CD14-positive monocyte (primary cell): ENCODE data around the gene RILP. TPM values are rescaled to one million over a fixed set of nuclear protein-coding genes. Genes with fewer than 3 reads are reported as not detected.
A peak's percentile ranks its signal among the peaks of the same experiment; 100 is the strongest.
"Not testable (repeated sequence)": the region's sequence is repeated elsewhere in the genome, so short reads cannot be mapped to it uniquely, and the experiment has no call there.

Experiments
- DNase-seq, 3 donors: peaks; one replicate each; pipeline ENCODE4 v3.0.0-alpha.2; 2011 to 2022
- H2AFZ ChIP-seq: 2 replicates; pipeline ENCODE4 v1.6.0; 2012; ENCODE audit warnings: mild to moderate bottlenecking, low read depth, low read length, inconsistent platforms; ENCODE audit not compliant: insufficient read depth, poor library complexity, severe bottlenecking
- H3K27ac ChIP-seq, 2 donors: 1 replicate in 1 of 2; 2 replicates in 1 of 2; pipeline ENCODE4 v1.5.1; 2012 to 2013; ENCODE audit warnings: low read length in 2 of 2, control low read depth in 1 of 2, inconsistent platforms in 1 of 2, low read depth in 1 of 2, mild to moderate bottlenecking in 1 of 2
- H3K27me3 ChIP-seq, 2 donors: one replicate each; pipeline versions ENCODE4 v1.6.0 to v1.6.1; 2011 to 2013; ENCODE audit warnings: low read length in 2 of 2; ENCODE audit not compliant: control insufficient read depth in 2 of 2, insufficient read depth in 2 of 2
- H3K36me3 ChIP-seq, 2 donors: replicated peaks in 1 of 2; 1 replicate in 1 of 2; 2 replicates in 1 of 2; pipeline versions ENCODE4 v1.5.1 to v1.6.1; 2012 to 2013; ENCODE audit warnings: low read length in 2 of 2, control low read depth in 1 of 2, inconsistent platforms in 1 of 2, mild to moderate bottlenecking in 1 of 2; ENCODE audit not compliant: insufficient read depth in 2 of 2, control insufficient read depth in 1 of 2
- H3K4me1 ChIP-seq, 2 donors: 1 replicate in 1 of 2; 2 replicates in 1 of 2; pipeline versions ENCODE4 v1.5.1 to v1.6.1; 2012 to 2013; ENCODE audit warnings: low read length in 2 of 2, control low read depth in 1 of 2, inconsistent platforms in 1 of 2, mild to moderate bottlenecking in 1 of 2, moderate library complexity in 1 of 2; ENCODE audit not compliant: insufficient read depth in 2 of 2, control insufficient read depth in 1 of 2
- H3K4me2 ChIP-seq: replicated peaks from 2 replicates; pipeline ENCODE3; 2012; ENCODE audit warnings: low read length, moderate library complexity, mild to moderate bottlenecking; ENCODE audit not compliant: poor library complexity, severe bottlenecking; ENCODE audit errors: extremely low read depth
- H3K4me3 ChIP-seq, 3 experiments: fragments of 200-600 bp in 1 of 3; sonication (generic) in 1 of 3; replicated peaks in 1 of 3; 1 replicate in 2 of 3; 2 replicates in 1 of 3; pipeline ENCODE4 v1.5.1; 2011 to 2013; ENCODE audit warnings: low read length in 3 of 3, mild to moderate bottlenecking in 3 of 3, control low read depth in 2 of 3, low read depth in 2 of 3, inconsistent platforms in 1 of 3, moderate library complexity in 1 of 3
- H3K79me2 ChIP-seq: 2 replicates; pipeline ENCODE4 v1.6.0; 2012; ENCODE audit warnings: mild to moderate bottlenecking, control low read depth, inconsistent platforms, low read length, moderate library complexity; ENCODE audit not compliant: insufficient read depth
- H3K9ac ChIP-seq: 2 replicates; pipeline ENCODE4 v1.6.0; 2017; ENCODE audit warnings: low read length, mild to moderate bottlenecking; ENCODE audit not compliant: insufficient read depth, poor library complexity, severe bottlenecking
- H3K9me3 ChIP-seq, 2 donors: replicated peaks in 1 of 2; 1 replicate in 1 of 2; 2 replicates in 1 of 2; pipeline versions ENCODE4 v1.5.1 to v1.6.1; 2012 to 2013; ENCODE audit warnings: low read length in 2 of 2, control low read depth in 1 of 2; ENCODE audit not compliant: control insufficient read depth in 1 of 2, insufficient read depth in 1 of 2
- H4K20me1 ChIP-seq: 2 replicates; pipeline ENCODE4 v1.6.0; 2012; ENCODE audit warnings: mild to moderate bottlenecking, low read length, control low read depth, moderate library complexity; ENCODE audit not compliant: insufficient read depth
- H3K27ac Mint-ChIP-seq, 7 donors: one replicate each; pipeline ENCODE4 v1.8.0; 2020; ENCODE audit warnings: mild to moderate bottlenecking in 7 of 7, mixed read lengths in 7 of 7, moderate library complexity in 6 of 7, inconsistent platforms in 2 of 7
- H3K27me3 Mint-ChIP-seq, 3 donors: one replicate each; pipeline ENCODE4 v1.8.0; 2021 to 2022; ENCODE audit warnings: low read depth in 3 of 3, mild to moderate bottlenecking in 3 of 3, mixed read lengths in 3 of 3, moderate library complexity in 3 of 3, inconsistent platforms in 1 of 3
- H3K36me3 Mint-ChIP-seq, 2 donors: one replicate each; pipeline ENCODE4 v1.8.0; 2020; ENCODE audit warnings: mixed read lengths in 2 of 2, inconsistent platforms in 1 of 2, mild to moderate bottlenecking in 1 of 2
- H3K4me1 Mint-ChIP-seq: one replicate; pipeline ENCODE4 v1.8.0; 2020; ENCODE audit warnings: mild to moderate bottlenecking, mixed read lengths
- H3K4me3 Mint-ChIP-seq, 2 donors: one replicate each; pipeline ENCODE4 v1.8.0; 2020; ENCODE audit warnings: mild to moderate bottlenecking in 2 of 2, mixed read lengths in 2 of 2, moderate library complexity in 1 of 2
- H3K9me3 Mint-ChIP-seq, 7 donors: one replicate each; pipeline ENCODE4 v1.8.0; 2020 to 2022; ENCODE audit warnings: mixed read lengths in 7 of 7, mild to moderate bottlenecking in 6 of 7, moderate library complexity in 6 of 7, inconsistent platforms in 2 of 7
- WGBS: methylation state at CpG from one replicate; pipeline ENCODE4 v1.1.5; 2013; ENCODE audit warnings: missing lambda C conversion rate; ENCODE audit not compliant: insufficient coverage; 5-methylcytosine and 5-hydroxymethylcytosine counted together
- intact Hi-C, 2 donors: fragments of 100-400 bp; cut with micrococcal nuclease; formaldehyde crosslinking; loops; one replicate each; pipeline versions ENCODE4 v1.15.0 to v1.15.1; 2023
- polyA plus RNA-seq, 3 donors: library from polyadenylated mRNA; depleted of rRNA in 1 of 3; unstranded in 2 of 3; stranded (reverse) in 1 of 3; fragments of 300-500 nt in 2 of 3; fragments of >200 nt in 1 of 3; fragmentation: Illumina TruSeq in 2 of 3; gene quantifications; 1 replicate in 2 of 3; 2 replicates in 1 of 3; pipeline ENCODE4 v1.2.3, GENCODE V29; 2012 to 2021
- TF ChIP-seq, protein P1 (sequence below): fragments of 200-600 bp; IDR thresholded peaks from one replicate; pipeline ENCODE4 v1.8.0; 2022; ENCODE audit warnings: antibody characterized with exemption, mild to moderate bottlenecking

RILP gene
- polyA plus RNA-seq, 3 donors = 23.8 to 49.5 (median 49.4) TPM

DNA sequence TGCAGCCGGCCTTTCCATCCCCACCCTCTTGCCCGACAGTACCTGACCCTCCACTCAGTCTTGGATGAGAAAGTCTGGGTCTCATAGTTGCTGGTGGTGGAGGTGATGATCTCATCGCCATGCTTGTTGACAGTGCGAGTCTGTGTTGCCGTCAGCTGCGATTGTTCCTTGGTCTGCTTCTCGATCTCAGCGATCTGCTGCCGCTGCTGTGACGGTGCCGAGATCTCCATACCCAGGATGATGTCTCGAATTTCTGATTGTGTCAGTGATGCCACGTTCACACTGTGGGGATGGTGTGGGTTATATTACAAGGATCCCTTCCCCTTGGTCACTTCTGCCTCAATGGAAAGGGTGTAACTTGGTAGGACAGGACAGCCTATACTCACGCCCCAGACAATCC lies 4.1 kb upstream of the RILP start:
- peaks cover 77 to 82% of the 10 kb centered on the region in 2 donors for H3K36me3 ChIP-seq
- no peak overlapping the region for H3K27ac ChIP-seq
- H3K9me3 ChIP-seq = no peaks in the 10 kb centered on the region
- Mint-ChIP-seq H3K27ac (peak overlapping the region in 1 of 7 donors; percentile 13), H3K4me3 (peak overlapping the region in 1 of 2 donors; percentile 42), H3K9me3 (no peaks in the 10 kb centered on the region), H3K36me3 (peaks cover 72 to 83% of the 10 kb centered on the region in 2 donors), H3K27me3 (no peaks in the 10 kb centered on the region), H3K4me1 (peaks cover 12% of the 10 kb centered on the region)
- peaks cover 48% of the 10 kb centered on the region for H4K20me1 ChIP-seq
- no peak overlapping the region for H3K4me3 ChIP-seq
- H2AFZ ChIP-seq = no peak overlapping the region
- 100% methylated on average over 8 of the region's 14 CpGs for WGBS
- H3K27me3 ChIP-seq = no peaks in the 10 kb centered on the region
- H3K79me2 ChIP-seq = no peaks in the 10 kb centered on the region
- H3K4me1 ChIP-seq = peaks cover 13 to 18% of the 10 kb centered on the region in 2 donors
- no peak overlapping the region for H3K9ac ChIP-seq
- TF ChIP-seq, protein P1, sequence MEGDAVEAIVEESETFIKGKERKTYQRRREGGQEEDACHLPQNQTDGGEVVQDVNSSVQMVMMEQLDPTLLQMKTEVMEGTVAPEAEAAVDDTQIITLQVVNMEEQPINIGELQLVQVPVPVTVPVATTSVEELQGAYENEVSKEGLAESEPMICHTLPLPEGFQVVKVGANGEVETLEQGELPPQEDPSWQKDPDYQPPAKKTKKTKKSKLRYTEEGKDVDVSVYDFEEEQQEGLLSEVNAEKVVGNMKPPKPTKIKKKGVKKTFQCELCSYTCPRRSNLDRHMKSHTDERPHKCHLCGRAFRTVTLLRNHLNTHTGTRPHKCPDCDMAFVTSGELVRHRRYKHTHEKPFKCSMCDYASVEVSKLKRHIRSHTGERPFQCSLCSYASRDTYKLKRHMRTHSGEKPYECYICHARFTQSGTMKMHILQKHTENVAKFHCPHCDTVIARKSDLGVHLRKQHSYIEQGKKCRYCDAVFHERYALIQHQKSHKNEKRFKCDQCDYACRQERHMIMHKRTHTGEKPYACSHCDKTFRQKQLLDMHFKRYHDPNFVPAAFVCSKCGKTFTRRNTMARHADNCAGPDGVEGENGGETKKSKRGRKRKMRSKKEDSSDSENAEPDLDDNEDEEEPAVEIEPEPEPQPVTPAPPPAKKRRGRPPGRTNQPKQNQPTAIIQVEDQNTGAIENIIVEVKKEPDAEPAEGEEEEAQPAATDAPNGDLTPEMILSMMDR = no peak
- DNase-seq = no peak
- intact Hi-C loops = no loop called here
- H3K4me2 ChIP-seq = no peak overlapping the region

DNA sequence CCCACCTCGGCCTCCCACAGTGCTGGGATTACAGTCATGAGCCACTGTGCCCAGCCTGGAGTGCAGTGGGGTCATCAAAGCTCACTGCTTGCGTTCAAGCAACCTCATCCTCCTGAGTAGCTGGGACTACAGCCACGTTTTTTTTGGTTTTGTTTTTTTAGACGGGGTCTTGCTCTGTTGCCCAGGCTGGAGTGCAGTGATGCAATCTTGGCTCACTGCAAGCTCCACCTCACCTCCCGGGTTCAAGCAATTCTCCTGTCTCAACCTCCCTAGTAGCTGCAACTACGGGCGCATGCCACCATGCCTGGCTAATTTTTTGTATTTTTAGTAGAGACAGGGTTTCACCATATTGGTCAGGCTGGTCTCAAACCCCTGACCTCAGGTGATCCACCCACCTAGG lies 3.1 kb upstream of the RILP start:
- intact Hi-C loops, DNase-seq, H3K9ac ChIP-seq, H3K27me3 Mint-ChIP-seq, H3K27ac Mint-ChIP-seq, H3K4me3 ChIP-seq, H3K27me3 ChIP-seq, H3K4me3 Mint-ChIP-seq, H3K79me2 ChIP-seq, H2AFZ ChIP-seq, H3K27ac ChIP-seq, H3K9me3 Mint-ChIP-seq, H3K9me3 ChIP-seq, H3K4me2 ChIP-seq: not testable (repeated sequence)
- Histone ChIP-seq H3K36me3 (peaks cover 68 to 73% of the 10 kb centered on the region in 2 donors), H4K20me1 (peaks cover 39% of the 10 kb centered on the region), H3K4me1 (peaks cover 21 to 27% of the 10 kb centered on the region in 2 donors)
- WGBS = 100% methylated on average over 3 of the region's 7 CpGs
- H3K4me1 Mint-ChIP-seq = peaks cover 18% of the 10 kb centered on the region
- peaks cover 63 to 75% of the 10 kb centered on the region in 2 donors for H3K36me3 Mint-ChIP-seq
